Thyroid gland (tissue), 4 donors: ENCODE measurements around the gene MAD2L2.

ENCODE experiments used
- CTCF ChIP-seq, 6 experiments: fragments of 200-600 bp in 3 of 6; fragments of 450-650 bp in 3 of 6; sonication (generic) in 3 of 6; IDR thresholded peaks; one replicate each; pipeline ENCODE4 v1.5.1; 2016 to 2019; ENCODE audit warnings: antibody characterized with exemption in 6 of 6, mild to moderate bottlenecking in 2 of 6, inconsistent platforms in 1 of 6, moderate library complexity in 1 of 6
- POLR2A ChIP-seq, 2 donors: fragments of 450-650 bp; IDR thresholded peaks; one replicate each; pipeline ENCODE4 v1.6.1; 2017; ENCODE audit warnings: antibody characterized with exemption in 2 of 2, mild to moderate bottlenecking in 2 of 2, moderate library complexity in 1 of 2

- TF ChIP-seq CTCF (IDR thresholded peaks at IDR 0.05) = no peak
- TF ChIP-seq POLR2A (IDR thresholded peaks at IDR 0.05) = no peak
Measured at GRCh38 chr1:11649624-11650330, 31.2 kb downstream of the MAD2L2 start.
